GM19452 (cell line): ENCODE data around the gene SPHK1.

Experiments
- ATAC-seq: cut with Tn5 transposase; IDR thresholded peaks from one replicate; pipeline ENCODE4 v1.9.1; 2021; ENCODE audit not compliant: unreplicated experiment

SPHK1 gene

DNA sequence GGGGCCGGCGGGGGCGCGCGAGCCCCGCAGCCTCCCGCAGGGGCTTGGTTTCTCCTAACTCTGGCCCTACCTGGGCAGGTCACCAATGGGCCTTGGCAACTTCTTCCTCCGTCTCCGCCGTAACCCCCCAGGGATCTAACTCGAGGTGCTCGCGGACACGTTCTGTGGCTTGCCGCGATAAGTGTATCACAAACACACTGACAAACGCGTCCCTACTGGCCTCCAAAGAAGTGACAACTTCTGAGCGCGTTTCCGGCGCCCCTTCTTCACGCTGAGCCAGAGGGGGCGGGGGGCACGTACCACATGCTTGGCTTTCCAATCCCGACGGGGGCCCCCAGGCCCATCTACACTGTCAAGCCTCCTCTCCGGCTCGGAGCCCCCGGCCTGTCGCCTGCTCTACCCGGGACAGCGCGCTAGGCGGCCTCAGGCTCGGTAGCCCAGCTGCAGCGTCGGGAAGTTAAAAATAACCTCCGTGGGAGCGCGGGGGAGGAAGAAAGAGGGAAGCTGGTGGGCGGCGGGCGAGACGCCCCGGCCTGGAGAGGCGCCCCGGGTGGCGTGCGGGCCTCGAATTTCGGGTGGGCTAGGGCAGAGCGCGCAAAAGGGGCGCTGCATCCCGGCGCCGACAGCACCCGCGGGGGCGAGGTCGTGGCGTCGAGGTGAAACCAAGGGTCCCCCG is 725 bp upstream of the SPHK1 start:
- ATAC-seq: peak; percentile 20

DNA sequence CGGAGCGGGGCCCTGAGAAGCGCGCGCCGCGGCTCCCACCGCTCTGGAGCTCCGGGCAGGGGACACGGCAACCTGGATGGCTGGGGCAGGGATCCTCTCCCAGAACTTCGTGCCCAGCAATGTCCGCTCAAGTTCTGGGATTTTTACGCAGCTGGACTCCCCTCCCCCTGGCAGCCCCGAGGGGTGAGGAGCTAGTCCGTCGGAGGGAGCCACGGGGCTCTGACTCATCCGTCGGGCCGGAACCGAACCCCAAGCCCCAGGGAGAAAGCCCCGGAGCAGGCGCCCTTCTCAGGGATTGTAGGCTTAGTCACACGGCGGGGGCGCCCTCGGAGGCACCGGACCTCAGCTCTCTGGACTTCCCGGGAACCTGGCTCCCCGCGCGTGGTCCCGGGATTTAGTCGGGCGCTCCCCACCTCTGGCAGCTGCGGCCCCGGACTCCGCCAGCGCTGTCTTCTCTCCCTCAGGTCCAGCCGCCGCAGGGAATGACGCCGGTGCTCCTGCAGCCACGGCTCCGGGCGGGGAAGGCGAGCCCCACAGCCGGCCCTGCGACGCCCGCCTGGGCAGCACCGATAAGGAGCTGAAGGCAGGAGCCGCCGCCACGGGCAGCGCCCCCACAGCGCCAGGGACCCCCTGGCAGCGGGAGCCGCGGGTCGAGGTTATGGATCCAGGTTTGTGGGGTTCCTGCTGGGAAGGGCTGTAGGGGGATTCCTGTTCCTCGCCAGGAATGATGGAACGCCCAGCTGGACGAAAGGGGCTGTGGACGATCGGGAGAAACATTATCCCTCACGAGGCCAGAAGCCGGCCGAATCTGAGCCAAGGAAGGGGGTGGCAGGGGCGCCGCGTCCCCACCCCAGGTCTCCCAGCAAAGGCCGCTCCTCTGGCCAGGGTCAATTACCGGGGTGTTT is 830 bp downstream of the SPHK1 start:
- no peak for ATAC-seq

DNA sequence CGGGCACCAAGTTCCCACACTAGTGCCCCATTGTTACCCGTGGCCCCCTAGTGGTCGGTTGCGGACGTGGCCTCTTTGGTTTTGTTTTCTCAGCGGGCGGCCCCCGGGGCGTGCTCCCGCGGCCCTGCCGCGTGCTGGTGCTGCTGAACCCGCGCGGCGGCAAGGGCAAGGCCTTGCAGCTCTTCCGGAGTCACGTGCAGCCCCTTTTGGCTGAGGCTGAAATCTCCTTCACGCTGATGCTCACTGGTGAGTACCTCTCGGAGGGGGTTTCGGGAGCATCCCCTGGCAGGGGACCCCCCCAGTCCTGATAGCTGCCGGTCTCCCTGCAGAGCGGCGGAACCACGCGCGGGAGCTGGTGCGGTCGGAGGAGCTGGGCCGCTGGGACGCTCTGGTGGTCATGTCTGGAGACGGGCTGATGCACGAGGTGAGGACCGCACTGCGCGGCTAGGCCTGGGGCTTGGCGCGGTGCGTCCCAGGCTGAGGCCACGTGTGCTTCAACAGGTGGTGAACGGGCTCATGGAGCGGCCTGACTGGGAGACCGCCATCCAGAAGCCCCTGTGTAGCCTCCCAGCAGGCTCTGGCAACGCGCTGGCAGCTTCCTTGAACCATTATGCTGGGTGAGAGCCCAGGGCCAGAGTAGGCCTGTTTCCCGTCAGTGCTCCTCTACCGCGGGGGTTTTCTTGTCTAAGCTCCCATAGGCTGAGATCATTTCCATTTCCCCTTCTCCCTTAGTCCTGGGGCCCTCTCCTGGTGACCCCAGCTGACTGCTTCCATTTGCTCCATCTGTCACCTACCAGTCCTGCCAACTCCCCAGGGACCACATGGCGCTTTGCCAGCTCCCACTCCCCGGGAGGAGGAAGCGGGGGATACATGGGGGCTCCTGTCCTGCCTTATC is 1.7 kb downstream of the SPHK1 start:
- no peak for ATAC-seq

DNA sequence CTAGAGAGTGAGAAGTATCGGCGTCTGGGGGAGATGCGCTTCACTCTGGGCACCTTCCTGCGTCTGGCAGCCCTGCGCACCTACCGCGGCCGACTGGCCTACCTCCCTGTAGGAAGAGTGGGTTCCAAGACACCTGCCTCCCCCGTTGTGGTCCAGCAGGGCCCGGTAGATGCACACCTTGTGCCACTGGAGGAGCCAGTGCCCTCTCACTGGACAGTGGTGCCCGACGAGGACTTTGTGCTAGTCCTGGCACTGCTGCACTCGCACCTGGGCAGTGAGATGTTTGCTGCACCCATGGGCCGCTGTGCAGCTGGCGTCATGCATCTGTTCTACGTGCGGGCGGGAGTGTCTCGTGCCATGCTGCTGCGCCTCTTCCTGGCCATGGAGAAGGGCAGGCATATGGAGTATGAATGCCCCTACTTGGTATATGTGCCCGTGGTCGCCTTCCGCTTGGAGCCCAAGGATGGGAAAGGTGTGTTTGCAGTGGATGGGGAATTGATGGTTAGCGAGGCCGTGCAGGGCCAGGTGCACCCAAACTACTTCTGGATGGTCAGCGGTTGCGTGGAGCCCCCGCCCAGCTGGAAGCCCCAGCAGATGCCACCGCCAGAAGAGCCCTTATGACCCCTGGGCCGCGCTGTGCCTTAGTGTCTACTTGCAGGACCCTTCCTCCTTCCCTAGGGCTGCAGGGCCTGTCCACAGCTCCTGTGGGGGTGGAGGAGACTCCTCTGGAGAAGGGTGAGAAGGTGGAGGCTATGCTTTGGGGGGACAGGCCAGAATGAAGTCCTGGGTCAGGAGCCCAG is 2.8 kb downstream of the SPHK1 start:
- ATAC-seq: no peak

DNA sequence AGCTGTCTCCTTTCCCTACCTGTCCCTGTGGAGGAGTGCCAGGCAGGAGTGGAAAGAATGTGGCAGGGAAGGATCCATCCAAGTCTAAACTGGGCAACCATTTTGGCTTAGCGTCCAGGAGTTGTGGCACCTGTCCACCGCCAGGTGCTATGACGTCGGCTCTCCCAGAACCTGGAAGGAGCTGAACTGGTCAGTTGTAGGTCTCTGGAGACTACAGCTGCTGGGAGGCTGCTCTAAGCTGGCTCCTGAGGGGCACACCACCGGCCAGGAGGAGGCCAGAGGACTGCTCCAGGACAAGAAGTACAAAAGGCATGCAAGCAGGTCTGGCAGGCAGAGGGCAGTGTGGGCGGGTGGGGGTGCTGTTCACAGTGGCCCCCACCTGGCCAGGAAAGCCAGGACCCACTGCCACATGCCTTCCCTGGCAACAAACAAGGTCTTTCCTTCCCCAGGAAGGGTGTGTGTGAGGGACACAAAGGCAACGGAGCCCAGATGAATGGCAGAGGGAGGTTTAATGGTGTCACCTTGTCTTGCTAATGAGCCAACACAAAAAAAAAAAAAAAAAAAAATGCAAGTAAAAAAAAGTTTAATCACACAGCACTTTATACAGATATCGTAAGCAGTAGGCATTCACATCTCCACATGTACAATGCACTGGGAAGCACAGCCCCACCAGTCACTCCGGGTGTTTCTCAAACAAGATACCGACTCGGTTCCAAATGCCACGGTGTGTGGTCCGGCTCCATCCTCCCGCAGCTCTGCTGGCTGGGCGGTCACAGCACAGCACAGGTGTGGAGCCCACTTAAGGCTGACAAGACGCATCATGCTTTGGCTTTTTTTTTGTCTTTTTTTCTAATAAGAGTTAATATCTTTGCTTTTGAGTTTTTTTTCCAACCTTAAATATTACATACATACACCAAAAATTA is 4.8 kb downstream of the SPHK1 start:
- no peak for ATAC-seq

DNA sequence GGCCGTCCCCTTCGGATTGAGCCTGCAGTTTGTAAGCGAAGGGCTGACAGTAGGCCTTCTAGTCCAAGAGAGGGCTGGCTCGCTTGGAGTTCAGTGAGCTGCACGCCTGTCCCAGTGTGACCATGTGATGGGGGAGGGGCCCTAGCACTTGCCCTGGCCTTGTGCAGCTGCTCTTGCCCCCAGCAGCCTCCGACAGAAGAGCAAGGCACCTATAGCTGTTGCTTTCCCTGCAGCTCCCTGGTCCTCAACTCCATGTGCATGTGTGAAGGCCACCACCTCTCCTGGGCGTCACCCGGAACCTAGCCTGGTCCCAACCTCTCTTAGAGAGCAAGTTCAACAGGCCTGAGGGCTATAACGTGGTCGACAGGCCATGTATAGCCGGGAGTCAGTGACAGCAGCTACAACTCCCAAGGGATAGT is 5.6 kb downstream of the SPHK1 start:
- ATAC-seq: no peak

DNA sequence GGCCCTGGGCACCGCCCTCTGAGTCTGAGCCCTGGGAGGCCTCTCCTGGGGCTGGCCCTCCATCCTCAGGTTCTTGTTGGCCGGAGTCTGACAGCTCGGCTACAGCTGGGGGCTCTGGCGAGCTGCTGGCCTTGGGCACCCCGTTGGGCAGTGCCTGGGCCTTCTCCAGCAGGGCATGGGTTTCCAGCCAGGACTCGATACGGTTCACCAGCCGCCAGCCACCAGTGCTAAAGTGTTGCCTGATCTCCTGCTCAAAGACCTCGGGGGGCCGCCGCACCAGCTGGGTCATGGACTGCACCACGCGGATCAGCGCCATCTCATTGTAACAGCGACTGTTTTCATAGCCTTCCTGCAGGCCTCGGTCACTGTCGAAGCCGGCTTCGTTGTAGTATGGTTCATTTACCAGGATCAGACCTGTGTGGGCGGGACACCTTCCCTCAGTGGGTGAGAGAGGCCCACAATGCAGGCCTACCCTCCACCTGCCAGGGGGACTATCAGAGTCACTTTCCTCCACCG is 6.8 kb downstream of the SPHK1 start:
- ATAC-seq: no peak

DNA sequence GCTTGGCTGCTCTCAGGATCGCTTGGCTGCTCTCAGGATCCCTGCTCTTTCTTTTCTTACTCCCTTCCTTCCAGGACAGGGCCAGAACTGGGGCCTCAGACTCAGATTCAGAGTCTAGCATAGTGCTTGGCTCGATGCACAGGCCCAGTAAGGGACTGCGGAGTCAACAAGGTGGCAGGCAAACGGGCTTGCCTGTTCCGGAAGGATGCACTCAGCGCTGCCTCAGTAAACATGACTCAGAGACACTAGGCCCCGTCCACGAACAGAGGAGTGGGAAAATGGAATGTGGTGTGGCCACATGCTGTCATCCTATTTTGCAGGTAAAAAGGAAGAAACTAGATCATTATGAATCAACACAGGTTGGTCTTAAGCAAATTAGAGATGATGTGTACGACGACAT is 9.8 kb downstream of the SPHK1 start:
- no peak for ATAC-seq

DNA sequence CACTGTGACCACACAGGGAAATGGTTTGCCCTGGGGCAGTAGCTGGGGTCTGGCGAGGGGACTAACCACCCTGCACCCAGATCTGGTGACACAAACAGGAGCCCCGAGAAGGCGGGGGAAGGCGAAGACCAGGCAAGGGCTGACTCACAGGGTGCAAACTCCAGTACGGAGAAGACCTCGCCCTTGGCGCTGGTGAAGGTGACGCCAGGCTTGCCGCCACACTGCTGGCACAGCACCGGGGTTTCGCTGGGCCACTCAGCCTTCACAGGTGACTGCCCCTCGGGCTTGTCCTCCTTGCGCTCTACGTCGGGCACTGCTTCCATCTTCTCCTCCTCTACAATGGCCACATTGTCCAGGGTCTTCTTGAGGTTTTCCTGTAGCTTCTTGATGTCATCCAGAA is 11.6 kb downstream of the SPHK1 start:
- no peak for ATAC-seq

DNA sequence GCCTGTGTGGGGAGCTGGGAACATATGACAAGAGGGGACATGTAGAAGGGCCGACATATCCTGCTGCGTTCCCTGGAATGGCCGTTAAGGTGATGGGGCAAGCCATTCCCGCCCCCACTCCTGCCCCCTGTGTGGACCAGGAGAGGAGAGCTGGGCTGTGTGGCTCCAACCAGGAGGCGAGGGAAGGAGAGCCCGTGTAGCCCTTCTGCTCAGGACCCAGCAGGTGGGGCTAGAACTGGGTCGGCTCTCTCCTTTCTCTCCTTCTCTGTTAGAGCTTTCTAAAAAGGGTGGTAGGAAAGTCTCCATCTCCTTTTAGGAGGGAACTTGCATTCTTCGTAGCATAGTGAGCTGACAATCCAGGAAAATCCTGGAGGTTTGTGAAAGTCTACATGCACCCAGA is 12.8 kb downstream of the SPHK1 start:
- no peak for ATAC-seq

DNA sequence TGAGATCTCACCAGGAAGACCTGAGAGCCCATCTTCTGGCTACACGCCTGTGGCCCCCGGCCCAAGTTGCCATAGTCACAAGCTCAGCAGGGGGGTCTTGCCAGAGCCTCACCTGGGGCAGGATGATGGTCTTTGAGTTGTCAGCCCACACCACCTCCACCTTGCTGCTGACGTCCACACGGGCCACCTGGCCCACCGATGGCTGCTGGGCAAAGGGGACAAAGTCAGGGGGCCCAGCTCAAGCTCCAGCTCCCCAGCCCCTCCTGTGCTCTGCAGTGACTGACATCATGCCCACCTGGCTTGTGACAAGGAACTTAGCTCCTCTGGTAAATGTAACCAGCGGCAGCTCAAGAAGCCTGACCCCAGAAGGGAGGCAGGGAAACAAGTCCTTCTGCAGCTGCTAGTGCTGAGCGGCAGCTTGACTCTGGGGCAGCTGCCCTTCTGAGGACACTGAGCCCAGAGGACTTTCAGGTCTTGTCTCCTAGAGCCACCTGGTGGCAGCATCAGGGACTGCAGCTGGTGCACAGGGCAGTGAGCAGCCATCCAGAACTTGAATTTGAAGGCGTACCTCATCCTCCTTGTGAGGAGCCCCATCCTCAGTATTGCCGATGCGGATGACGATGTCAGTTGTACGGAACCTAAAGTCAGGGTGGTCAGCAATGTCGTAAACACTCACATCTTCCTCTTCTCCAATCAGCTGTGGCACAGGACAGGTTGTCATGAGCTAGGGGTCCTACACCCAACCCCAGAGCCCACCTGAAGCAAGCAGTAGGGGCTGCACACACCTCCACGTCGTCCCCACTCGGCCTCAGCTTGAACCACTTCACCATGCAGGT is 13.5 kb downstream of the SPHK1 start:
- no peak for ATAC-seq

DNA sequence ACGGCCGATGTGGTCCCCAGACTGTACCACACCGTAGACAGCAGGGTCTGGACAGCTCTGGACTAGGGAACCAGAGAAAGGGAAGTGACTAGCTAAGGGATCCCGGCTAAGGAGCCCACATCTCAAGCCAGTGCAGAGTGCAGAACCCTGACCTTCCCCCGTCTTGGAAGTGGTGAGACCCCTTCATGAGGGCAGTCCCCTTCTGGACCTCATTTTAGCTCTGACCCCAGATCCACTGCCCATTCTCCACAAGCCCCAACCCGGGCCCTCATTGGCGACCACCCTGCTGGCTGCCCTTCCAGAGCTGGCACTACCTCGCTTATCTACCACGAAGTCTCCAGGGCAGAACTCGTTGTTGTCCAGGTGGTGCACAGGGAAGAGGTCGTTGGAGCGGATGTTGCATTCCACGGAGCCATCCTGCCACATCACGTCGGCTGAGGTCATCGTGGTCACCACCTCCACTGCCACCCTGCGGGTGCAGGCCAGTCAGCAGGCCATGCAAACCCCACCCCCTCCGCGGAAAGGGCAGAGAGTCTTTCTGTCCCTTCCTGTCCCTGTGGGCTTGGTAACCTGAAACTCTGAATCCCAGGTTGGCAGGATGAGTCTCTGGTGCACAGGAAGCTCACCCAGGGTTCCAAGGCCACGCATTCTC is 14.2 kb downstream of the SPHK1 start:
- no peak for ATAC-seq

DNA sequence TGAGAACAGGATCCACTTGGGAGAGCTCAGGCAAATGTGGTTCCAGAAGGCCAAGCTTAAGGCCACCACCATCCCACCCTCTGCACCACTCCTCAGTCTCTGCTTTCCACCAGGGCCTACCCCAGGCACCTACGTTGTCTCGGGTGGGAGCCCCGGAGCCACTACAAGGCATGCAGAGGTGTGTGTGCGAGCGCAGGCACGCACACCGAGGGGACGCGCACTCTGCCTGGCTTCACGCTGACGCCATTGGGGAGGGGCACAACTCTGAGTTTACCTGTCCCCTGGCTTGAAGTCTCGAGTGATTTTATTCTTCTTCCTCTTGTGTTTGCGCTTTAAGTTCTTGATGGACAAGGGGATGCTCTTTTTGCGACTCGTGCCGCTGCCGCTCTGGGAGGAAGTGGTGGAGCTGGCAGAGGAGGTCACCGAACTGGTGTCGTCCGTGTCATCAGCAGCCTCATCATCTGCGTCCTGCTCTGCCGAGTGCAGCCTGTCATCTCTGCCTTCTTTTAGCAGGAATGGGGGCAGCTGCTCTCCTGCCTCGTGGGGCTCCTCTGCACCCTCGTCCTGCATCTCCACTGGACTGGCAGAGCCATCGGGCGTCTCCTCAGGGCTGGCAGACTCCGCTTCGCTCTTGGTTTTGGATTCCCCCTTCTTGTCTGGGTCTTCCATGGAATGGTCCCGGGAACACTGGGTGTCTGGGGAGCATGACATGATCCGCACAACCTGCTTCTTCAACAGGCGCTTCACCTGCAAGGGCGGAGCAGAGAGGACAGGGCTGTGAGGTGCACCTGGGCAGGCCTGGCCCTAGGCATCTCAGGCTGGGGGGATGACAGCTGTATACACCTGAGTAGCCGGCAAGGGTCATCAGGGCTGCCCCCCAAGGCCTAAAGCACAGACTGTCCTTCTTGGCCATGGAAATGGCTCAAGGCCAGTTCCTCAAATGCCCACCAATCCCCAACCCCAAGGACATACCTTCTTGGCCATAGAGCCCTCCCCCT is 15.1 kb downstream of the SPHK1 start:
- no peak for ATAC-seq

DNA sequence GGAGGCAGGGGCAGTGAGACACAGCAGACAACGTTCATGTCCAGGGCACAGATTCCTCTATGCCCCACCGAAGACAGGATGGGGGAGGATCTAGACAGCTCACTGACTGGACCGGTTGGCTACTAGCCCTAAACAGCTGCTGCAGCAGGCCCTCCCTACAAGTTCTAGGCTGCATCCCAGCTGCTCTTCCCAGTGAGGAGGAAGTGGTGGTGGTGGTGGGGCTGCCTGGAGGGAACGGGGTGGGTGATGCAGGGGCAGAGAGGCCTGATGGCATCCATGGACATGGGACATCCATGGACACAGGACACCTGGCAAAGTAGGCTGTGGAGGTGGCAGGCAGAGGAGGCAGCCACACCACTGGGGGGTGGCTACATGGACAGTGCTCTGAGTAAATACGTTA is 18.3 kb downstream of the SPHK1 start:
- no peak for ATAC-seq

DNA sequence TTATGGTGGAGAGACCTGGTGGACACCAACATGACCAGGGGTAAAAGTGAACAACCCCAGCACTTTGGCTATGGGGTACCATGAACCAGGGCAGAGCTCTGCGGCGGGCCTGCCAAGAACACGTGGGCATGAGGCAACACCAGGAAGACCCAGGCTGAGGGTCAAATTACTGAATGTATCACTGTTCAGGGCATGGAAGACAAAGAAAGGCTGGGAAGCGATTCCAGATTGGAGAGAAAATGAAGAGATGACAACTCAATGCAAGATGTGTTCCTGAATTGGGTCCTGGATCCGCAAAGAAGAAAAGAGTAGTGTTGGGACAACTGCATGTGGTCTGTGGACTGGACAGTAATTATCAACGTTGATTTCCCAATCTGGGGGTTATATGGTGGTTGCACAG is 19.8 kb downstream of the SPHK1 start:
- no peak for ATAC-seq

DNA sequence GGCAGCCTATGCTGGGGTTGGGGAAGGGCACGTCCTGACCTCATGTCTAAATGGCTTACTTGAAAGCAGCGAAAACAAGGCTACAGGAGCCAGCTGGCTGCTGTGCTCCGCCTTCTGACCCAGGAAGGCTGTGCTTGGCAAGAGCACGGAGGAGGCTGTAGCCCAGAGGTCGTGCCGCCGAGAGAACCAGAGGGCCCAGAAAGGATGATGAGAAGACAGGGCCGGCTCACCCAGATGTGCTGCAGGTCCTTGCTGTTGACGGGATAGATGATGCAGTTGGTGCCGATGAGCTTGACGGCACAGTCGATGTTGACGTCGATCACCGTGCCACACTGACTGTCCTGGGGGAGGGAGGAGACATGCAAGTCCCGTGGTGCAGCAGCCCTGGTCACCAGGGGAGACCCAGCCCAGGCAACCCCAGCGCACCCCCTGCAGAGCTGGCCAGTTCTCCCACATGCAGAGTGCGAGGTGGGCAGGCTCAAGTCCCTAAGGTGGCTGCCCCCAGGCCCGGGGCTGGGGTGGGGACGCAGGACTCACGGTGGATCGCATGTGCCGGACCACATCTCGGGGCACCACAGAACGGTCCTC is 20.7 kb downstream of the SPHK1 start:
- no peak for ATAC-seq
